Hematopoietic multipotent progenitor cell treated with erythropoietin and hydrocortisone succinate and interleukin-3 and kit ligand, for 15 days (in vitro differentiated cells): Measurements from ENCODE around the gene PIGA.
"Not testable (repeated sequence)": the region's sequence is repeated elsewhere in the genome, so short reads cannot be mapped to it uniquely, and the experiment has no call there.

Experiments
- DNase-seq: peaks from one replicate; pipeline ENCODE4 v3.0.0-alpha.2; 2015; ENCODE audit warnings: low spot score

PIGA gene

GRCh38 chrX:15319075-15319474 lies 16.2 kb downstream of the PIGA start:
- no peak for DNase-seq

GRCh38 chrX:15315509-15315908 lies 19.8 kb downstream of the PIGA start, which contains the start of gene ASB11:
Gene ASB11, minus strand, starts transcription at chrX:15315640. Its CDS starts 35 bp downstream, at chrX:15315605.
- DNase-seq: no peak

GRCh38 chrX:15314472-15314871 lies 20.9 kb downstream of the PIGA start:
- DNase-seq: no peak

GRCh38 chrX:15311119-15311518 lies 24.2 kb downstream of the PIGA start:
- no peak for DNase-seq

- DNase-seq: no peak
Observed at GRCh38 chrX:15310117-15310516, 25.2 kb downstream of the PIGA start.

GRCh38 chrX:15305899-15306298 lies 29.4 kb downstream of the PIGA start:
- not testable (repeated sequence) for DNase-seq

- no peak for DNase-seq
Observed at GRCh38 chrX:15301924-15302323, 33.4 kb downstream of the PIGA start.

GRCh38 chrX:15299941-15300851 lies 35.1 kb downstream of the PIGA start:
- peak; percentile 4 for DNase-seq

- no peak for DNase-seq
Observed at GRCh38 chrX:15298780-15299179, 36.5 kb downstream of the PIGA start.

- DNase-seq: no peak
Observed at GRCh38 chrX:15298201-15298600, 37.1 kb downstream of the PIGA start.

GRCh38 chrX:15293451-15293850 lies 41.9 kb downstream of the PIGA start:
- DNase-seq: no peak

GRCh38 chrX:15292861-15293260 lies 42.5 kb downstream of the PIGA start:
- no peak for DNase-seq

GRCh38 chrX:15277604-15278003 lies 57.7 kb downstream of the PIGA start:
- no peak for DNase-seq

GRCh38 chrX:15274946-15275345 lies 60.4 kb downstream of the PIGA start:
- no peak for DNase-seq

GRCh38 chrX:15273275-15273674 lies 62.0 kb downstream of the PIGA start:
- DNase-seq: not testable (repeated sequence)

GRCh38 chrX:15271757-15272156 lies 63.6 kb downstream of the PIGA start:
- DNase-seq: no peak

GRCh38 chrX:15269618-15270521 lies 65.5 kb downstream of the PIGA start, which contains the start of gene ASB9:
Gene ASB9, minus strand, starts transcription at chrX:15270083. Its CDS starts 209 bp downstream, at chrX:15269874.
- DNase-seq: no peak
